Measurements from ENCODE around the gene DHX35.

DNA sequence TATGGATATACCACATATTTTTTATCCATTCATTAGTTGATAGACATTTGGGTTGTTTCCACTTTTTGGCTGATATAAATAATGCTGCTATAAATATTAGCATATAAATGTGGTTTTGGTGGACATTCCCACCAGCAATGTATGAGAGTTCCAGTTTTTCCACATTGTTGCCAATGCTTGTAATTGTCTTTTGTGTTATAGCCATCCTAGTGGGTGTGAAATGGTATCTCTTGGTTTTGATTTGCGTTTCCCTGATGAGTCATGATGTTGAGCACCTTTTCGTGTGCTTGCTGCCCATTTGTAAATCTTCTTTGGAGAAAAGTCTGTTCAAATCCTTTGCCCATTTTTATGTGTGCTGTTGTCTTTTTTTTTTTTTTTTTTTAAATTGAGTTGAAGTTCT, 54.4 kb downstream of the DHX35 start:
- TF ChIP-seq EP300 (IDR thresholded peaks at IDR 0.05) = no peak
- no peak for TF ChIP-seq CTCF (IDR thresholded peaks at IDR 0.05)
- TF ChIP-seq POLR2AphosphoS5 (IDR thresholded peaks at IDR 0.05) = no peak
- TF ChIP-seq POLR2A (IDR thresholded peaks at IDR 0.05) = no peak
